ENCODE data around the gene ATG101. TPM values are rescaled to one million over a fixed set of nuclear protein-coding genes. Genes with fewer than 3 reads are reported as not detected.

The ATG101 gene
- total and polyA plus RNA-seq, 2 of the 8 experiments (the other 6 are each of a cell fraction or from before 2014, with no cell fraction given), result 49.8 to 55.9 TPM

DNA sequence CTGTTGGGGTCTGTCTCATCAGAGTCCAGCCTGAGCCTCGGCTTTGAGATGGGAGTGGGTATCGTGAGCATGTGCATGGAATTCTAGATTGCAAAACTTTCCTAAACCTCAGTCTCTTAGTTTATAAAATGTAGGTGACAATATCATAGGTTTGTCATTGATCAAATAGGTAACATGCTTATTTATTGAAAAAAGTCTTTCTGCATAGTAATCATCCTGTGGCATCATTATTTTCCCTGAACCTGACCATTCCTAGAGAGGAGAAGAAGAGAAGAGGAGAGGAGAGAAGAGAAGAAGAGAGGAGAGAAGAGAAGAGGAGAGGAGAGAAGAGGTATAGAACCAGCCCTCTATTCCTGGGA, 13.8 kb downstream of the ATG101 start:
- H3K27ac ChIP-seq (ENCODE audit: low read depth, low read length), result no peak overlapping the region
- H3K4me1 ChIP-seq (replicated peaks in 1 of 4; ENCODE audit: control insufficient read depth in 3 of 4, insufficient read depth in 4 of 4, low read length in 3 of 4), result peaks cover 5 to 37% (median 14%) of the 10 kb centered on the region in 4 experiments; a peak in 6 of 7 replicates
- H3K9ac ChIP-seq (replicated peaks in 1 of 4; ENCODE audit: extremely low read depth in 1 of 4, low read depth in 3 of 4, low read length in 3 of 4), result no peak overlapping the region
- no peak overlapping the region for H2BK12ac ChIP-seq (ENCODE audit: low read depth, low read length)
- no peak overlapping the region for H4K91ac ChIP-seq (replicated peaks; ENCODE audit: insufficient read length, low read length)
- H3K4me2 ChIP-seq (ENCODE audit: insufficient read depth in 1 of 2, low read depth in 2 of 2, low read length in 2 of 2), result no peak overlapping the region
- 74% methylated on average over 2 of the region's 2 CpGs; no CpG with 5 or more reads in 1 of the 2 experiments for WGBS, 2 experiments (ENCODE audit: extremely low coverage in 1 of 2, insufficient coverage in 1 of 2, insufficient read length in 1 of 2, insufficient replicate concordance in 2 of 2, low coverage in 1 of 2, low lambda C conversion rate in 2 of 2, missing lambda C conversion rate in 1 of 2)
- no peaks in the 10 kb centered on the region for H3K36me3 ChIP-seq (ENCODE audit: control insufficient read depth in 2 of 4, insufficient read depth in 4 of 4, low read length in 3 of 4)
- no peak overlapping the region for H4K8ac ChIP-seq (ENCODE audit: extremely low read depth, insufficient read depth, low read length)
- no peak overlapping the region for H3K18ac ChIP-seq (ENCODE audit: extremely low read depth, low read length)
- no peaks in the 10 kb centered on the region for H3K79me2 ChIP-seq (ENCODE audit: control insufficient read depth in 1 of 2, insufficient read depth in 2 of 2, low read length in 2 of 2)
- DNase-seq (ENCODE audit: low read depth in 1 of 2, low spot score in 2 of 2) (no peak), FAIRE-seq (no peak)
- H3K79me1 ChIP-seq (ENCODE audit: low read depth, low read length), result no peaks in the 10 kb centered on the region
- no peak overlapping the region for H2BK120ac ChIP-seq (replicated peaks; ENCODE audit: low read depth, low read length)
- H3K27me3 ChIP-seq (replicated peaks in 1 of 4; ENCODE audit: control insufficient read depth in 3 of 4, extremely low read depth in 1 of 4, insufficient read depth in 3 of 4, low read length in 3 of 4), result peaks cover 0 to 14% (median 1%) of the 10 kb centered on the region in 4 experiments; a peak in 5 of 7 replicates
- H2AFZ ChIP-seq (ENCODE audit: low read length), result no peak overlapping the region
- no peak overlapping the region for H3K14ac ChIP-seq (ENCODE audit: insufficient read length)
- H3K56ac ChIP-seq (replicated peaks; ENCODE audit: insufficient read length, low read depth, low read length), result no peak overlapping the region
- TF ChIP-seq GABPA (IDR thresholded peaks at IDR 0.05; ENCODE audit: borderline replicate concordance, insufficient read depth, low read length) (no peak), SIRT6 (IDR thresholded peaks at IDR 0.05; ENCODE audit: low read length) (no peak), RXRA (IDR thresholded peaks at IDR 0.05; ENCODE audit: insufficient read depth, low read depth, low read length) (no peak), NANOG (IDR thresholded peaks at IDR 0.05; ENCODE audit: insufficient read depth, low read depth, low read length, poor library complexity, severe bottlenecking) (no peak), YY1 (IDR thresholded peaks at IDR 0.05; ENCODE audit: low read depth, low read length) (no peak), SP4 (IDR thresholded peaks at IDR 0.05; ENCODE audit: low read length) (no peak), CBX8 (IDR thresholded peaks at IDR 0.05; ENCODE audit: borderline replicate concordance, low read depth, low read length) (no peak), TCF12 (IDR thresholded peaks at IDR 0.05; ENCODE audit: low read depth, low read length) (no peak), POLR2AphosphoS5 (IDR thresholded peaks at IDR 0.05; ENCODE audit: low read depth, low read length) (no peak), BACH1 (IDR thresholded peaks at IDR 0.05; ENCODE audit: low read length) (no peak), HDAC6 (IDR thresholded peaks at IDR 0.05; ENCODE audit: low read depth, low read length) (no peak), KDM1A (IDR thresholded peaks at IDR 0.05; ENCODE audit: borderline replicate concordance, low read length) (no peak), POU5F1 (IDR thresholded peaks at IDR 0.05; ENCODE audit: low read depth, low read length) (no peak)
- no peak overlapping the region for H2BK15ac ChIP-seq (ENCODE audit: low read length)
- no peak overlapping the region for H4K5ac ChIP-seq (ENCODE audit: insufficient read length, low read depth, low read length)
- H3K23me2 ChIP-seq (ENCODE audit: low read depth, low read length), result peaks cover 8% of the 10 kb centered on the region; the same call in 1 of the 2 replicates
- no peak overlapping the region for H2BK20ac ChIP-seq (ENCODE audit: low read length)
- no peak overlapping the region for H3K4ac ChIP-seq (replicated peaks; ENCODE audit: insufficient read length, low read depth, low read length)
- H2BK5ac ChIP-seq (ENCODE audit: low read depth, low read length), result no peak overlapping the region
- POLR2A ChIA-PET (ENCODE audit: partially characterized antibody), result interaction anchor here (0.8 to 7.7 kb wide), 2 partner anchors 46 to 56 kb away, joined by 4 to 82 read pairs; no protein-coding TSS in a partner anchor
- H3K23ac ChIP-seq (ENCODE audit: insufficient read length), result no peak overlapping the region
- H3K9me3 ChIP-seq (ENCODE audit: insufficient read depth in 2 of 2, low read depth in 1 of 2, low read length in 1 of 2), result no peaks in the 10 kb centered on the region
- peaks cover 0 to 5% of the 10 kb centered on the region in 2 experiments for H4K20me1 ChIP-seq (replicated peaks in 1 of 2; ENCODE audit: control insufficient read depth in 1 of 2, insufficient read depth in 2 of 2, low read length in 2 of 2)
- H2AK5ac ChIP-seq (ENCODE audit: low read depth, low read length), result no peak overlapping the region
- no peak overlapping the region for H3K4me3 ChIP-seq (ENCODE audit: extremely low read depth in 1 of 4, insufficient read depth in 2 of 4, low read depth in 3 of 4, low read length in 4 of 4)
- CTCF ChIA-PET (ENCODE audit: partially characterized antibody), result interaction anchor here (1.1 to 34.1 kb wide), 19 partner anchors 8 to 61 kb away, joined by 3 to 1022 read pairs (median 8); partner anchors contain the start of genes ATG101 and NR4A1

Data from H1 (cell line).